SK-N-SH (cell line): ENCODE data around the gene TXNDC2. TPM values are rescaled to one million over a fixed set of nuclear protein-coding genes. Genes with fewer than 3 reads are reported as not detected.

ENCODE experiments used
- CTCF ChIA-PET: fragments of 300-600, 350-600 bp; formaldehyde crosslinking; extraction: SDS; loops from one replicate; lab custom pipeline; 2021; lab: Yijun Ruan, JAX
- POLR2A ChIA-PET: fragments of 350-600 bp; sonication (Branson Sonifier 250); formaldehyde crosslinking; extraction: SDS; loops from one replicate; lab custom pipeline; 2020; ENCODE audit warnings: antibody characterized with exemption, inconsistent platforms; lab: Yijun Ruan, JAX
- DNase-seq: peaks from one replicate; pipeline ENCODE4 v3.0.0; 2012
- H2AFZ ChIP-seq: fragments of 200-600 bp; sonication (generic); 2 replicates; pipeline ENCODE4 v1.8.1; 2016; ENCODE audit warnings: antibody characterized with exemption, mild to moderate bottlenecking, low read depth
- H3F3A ChIP-seq: fragments of 200-600 bp; sonication (generic); replicated peaks from 2 replicates; pipeline ENCODE3; 2016; ENCODE audit warnings: antibody characterized with exemption, mild to moderate bottlenecking; ENCODE audit not compliant: insufficient read depth
- H3K27ac ChIP-seq, 2 experiments: fragments of 200-500 bp in 1 of 2; fragments of 200-600 bp in 1 of 2; sonication (Bioruptor generic) in 1 of 2; sonication (generic), shearing (Covaris generic) in 1 of 2; 2 replicates each; pipeline versions ENCODE4 v1.5.1 to v1.6.1; 2014 to 2016; ENCODE audit warnings: low read depth in 2 of 2, inconsistent platforms in 1 of 2, low read length in 1 of 2, mild to moderate bottlenecking in 1 of 2, mixed read lengths in 1 of 2
- H3K27me3 ChIP-seq: fragments of 200-600 bp; sonication (generic), shearing (Covaris generic); 2 replicates; pipeline ENCODE4 v1.6.1; 2016; ENCODE audit warnings: mixed run types; ENCODE audit not compliant: insufficient read depth
- H3K36me3 ChIP-seq, 2 experiments: fragments of 200-500 bp in 1 of 2; fragments of 200-600 bp in 1 of 2; sonication (Bioruptor generic) in 1 of 2; sonication (generic) in 1 of 2; replicated peaks in 1 of 2; 2 replicates each; pipeline versions ENCODE3 to v1.5.1; 2014 to 2016; ENCODE audit warnings: low read length in 1 of 2, mild to moderate bottlenecking in 1 of 2; ENCODE audit not compliant: insufficient read depth in 2 of 2, control insufficient read depth in 1 of 2
- H3K4me1 ChIP-seq, 2 experiments: fragments of 200-500 bp in 1 of 2; fragments of 200-600 bp in 1 of 2; sonication (Bioruptor generic) in 1 of 2; sonication (generic), shearing (Covaris generic) in 1 of 2; 2 replicates each; pipeline versions ENCODE4 v1.5.1 to v1.6.1; 2014 to 2016; ENCODE audit warnings: low read depth in 1 of 2, low read length in 1 of 2, mixed run types in 1 of 2; ENCODE audit not compliant: insufficient read depth in 2 of 2, control insufficient read depth in 1 of 2
- H3K4me2 ChIP-seq: fragments of 200-600 bp; sonication (generic), shearing (Covaris generic); 2 replicates; pipeline ENCODE4 v1.6.1; 2017; ENCODE audit warnings: mixed run types
- H3K4me3 ChIP-seq, 2 experiments: fragments of 200-500 bp in 1 of 2; fragments of 200-600 bp in 1 of 2; sonication (Bioruptor generic) in 1 of 2; sonication (generic), shearing (Covaris generic) in 1 of 2; 2 replicates each; pipeline versions ENCODE4 v1.5.1 to v1.8.1; 2014 to 2016; ENCODE audit warnings: low read depth in 2 of 2, inconsistent platforms in 1 of 2, low read length in 1 of 2, mild to moderate bottlenecking in 1 of 2, mixed read lengths in 1 of 2, moderate library complexity in 1 of 2
- H3K79me2 ChIP-seq: fragments of 200-600 bp; sonication (generic); 2 replicates; pipeline ENCODE4 v1.8.1; 2017; ENCODE audit warnings: mild to moderate bottlenecking; ENCODE audit not compliant: insufficient read depth
- H3K9ac ChIP-seq: fragments of 200-600 bp; sonication (generic); 2 replicates; pipeline ENCODE4 v1.6.1; 2017; ENCODE audit warnings: mixed run types
- H3K9me2 ChIP-seq: fragments of 200-600 bp; sonication (generic); 2 replicates; pipeline ENCODE4 v1.6.1; 2017; ENCODE audit warnings: mixed run types
- H3K9me3 ChIP-seq: fragments of 200-600 bp; sonication (generic); 2 replicates; pipeline ENCODE4 v1.6.1; 2017; ENCODE audit warnings: mixed run types, mild to moderate bottlenecking, moderate library complexity
- H4K20me1 ChIP-seq: fragments of 200-600 bp; sonication (generic); 2 replicates; pipeline ENCODE4 v1.6.1; 2017; ENCODE audit warnings: mild to moderate bottlenecking, mixed run types; ENCODE audit not compliant: insufficient read depth
- EP300 ChIP-seq, 2 experiments: IDR thresholded peaks; 2 replicates each; pipeline versions ENCODE4 v1.4.0 to v1.6.1; 2012; ENCODE audit warnings: borderline replicate concordance in 1 of 2, low read depth in 1 of 2, low read length in 1 of 2
- FOSL2 ChIP-seq: IDR thresholded peaks from 2 replicates; pipeline ENCODE4 v1.4.0; 2012; ENCODE audit warnings: low read depth, mild to moderate bottlenecking, moderate library complexity, borderline replicate concordance
- GABPA ChIP-seq: IDR thresholded peaks from 2 replicates; pipeline ENCODE4 v1.4.0; 2012; ENCODE audit warnings: low read depth, mild to moderate bottlenecking
- GATA2 ChIP-seq: sonication (generic); formaldehyde crosslinking; IDR thresholded peaks from 2 replicates; pipeline ENCODE4 v1.5.0; 2020; ENCODE audit warnings: mild to moderate bottlenecking, missing genetic modification reagents
- JUND ChIP-seq: IDR thresholded peaks from 2 replicates; pipeline ENCODE4 v1.4.0; 2012
- RAD21 ChIP-seq: IDR thresholded peaks from 2 replicates; pipeline ENCODE4 v1.6.1; 2012; ENCODE audit warnings: mild to moderate bottlenecking, low read length
- TAF1 ChIP-seq: IDR thresholded peaks from 2 replicates; pipeline ENCODE4 v1.6.1; 2012; ENCODE audit warnings: low read depth, mild to moderate bottlenecking, low read length, moderate library complexity, borderline replicate concordance
- WGBS: methylation state at CpG from one replicate; pipeline ENCODE4 v1.1.6; 2017; ENCODE audit warnings: low lambda C conversion rate; 5-methylcytosine and 5-hydroxymethylcytosine counted together
- polyA plus RNA-seq, 3 experiments: library from polyadenylated mRNA; depleted of rRNA; stranded (reverse); fragments of >200 nt; gene quantifications; 2 replicates each; pipeline ENCODE4 v1.2.3, GENCODE V29; 2012
- TF ChIP-seq, protein P1 (sequence below): IDR thresholded peaks from 2 replicates; pipeline ENCODE4 v1.4.0; 2012; ENCODE audit warnings: low read depth, borderline replicate concordance
- TF ChIP-seq, protein P2 (sequence below): fragments of 150-350 bp; IDR thresholded peaks from 2 replicates; pipeline ENCODE4 v1.6.1; 2016; ENCODE audit warnings: mild to moderate bottlenecking, low read depth, low read length
- TF ChIP-seq, protein P3 (sequence below): fragments of 200-600 bp; sonication (generic); IDR thresholded peaks from 2 replicates; pipeline ENCODE4 v1.6.1; 2017; ENCODE audit warnings: antibody characterized with exemption, mild to moderate bottlenecking, moderate library complexity
- TF ChIP-seq, protein P4 (sequence below): IDR thresholded peaks from 2 replicates; pipeline ENCODE4 v1.4.0; 2012; ENCODE audit warnings: low read depth, borderline replicate concordance

TXNDC2 gene
- polyA plus RNA-seq, 1 of the 3 experiments (the other 2 are of a cell fraction): 0.07 TPM

DNA sequence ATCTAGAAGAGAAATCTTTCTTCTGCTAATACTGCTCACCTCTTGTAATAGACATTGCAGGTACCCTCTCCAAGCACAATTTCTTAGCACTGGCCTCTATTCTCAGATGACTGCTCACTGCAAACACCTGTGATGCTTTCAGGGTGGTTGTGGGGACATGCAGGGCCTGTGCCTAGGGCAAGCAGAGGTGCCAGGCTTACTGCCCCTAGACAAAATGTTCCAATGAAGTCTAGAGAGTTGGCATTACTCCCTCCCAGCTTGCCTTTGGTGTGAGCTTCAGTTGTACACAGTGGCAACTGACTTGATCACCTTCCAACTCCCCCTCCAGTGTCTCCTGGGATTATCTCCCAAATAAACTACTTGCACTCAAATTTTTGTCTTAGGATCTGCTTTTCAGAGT is 12.9 kb upstream of the TXNDC2 start:
- Histone ChIP-seq H3K4me2 (no peak overlapping the region), H3K4me1 (peaks cover 20 to 35% of the 10 kb centered on the region in 2 experiments), H3K4me3 (no peak overlapping the region), H3K27me3 (no peaks in the 10 kb centered on the region), H4K20me1 (no peaks in the 10 kb centered on the region)
- POLR2A ChIA-PET: no interaction called here
- TF ChIP-seq, protein P1, sequence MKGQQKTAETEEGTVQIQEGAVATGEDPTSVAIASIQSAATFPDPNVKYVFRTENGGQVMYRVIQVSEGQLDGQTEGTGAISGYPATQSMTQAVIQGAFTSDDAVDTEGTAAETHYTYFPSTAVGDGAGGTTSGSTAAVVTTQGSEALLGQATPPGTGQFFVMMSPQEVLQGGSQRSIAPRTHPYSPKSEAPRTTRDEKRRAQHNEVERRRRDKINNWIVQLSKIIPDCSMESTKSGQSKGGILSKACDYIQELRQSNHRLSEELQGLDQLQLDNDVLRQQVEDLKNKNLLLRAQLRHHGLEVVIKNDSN: no peak
- TF ChIP-seq, protein P2, sequence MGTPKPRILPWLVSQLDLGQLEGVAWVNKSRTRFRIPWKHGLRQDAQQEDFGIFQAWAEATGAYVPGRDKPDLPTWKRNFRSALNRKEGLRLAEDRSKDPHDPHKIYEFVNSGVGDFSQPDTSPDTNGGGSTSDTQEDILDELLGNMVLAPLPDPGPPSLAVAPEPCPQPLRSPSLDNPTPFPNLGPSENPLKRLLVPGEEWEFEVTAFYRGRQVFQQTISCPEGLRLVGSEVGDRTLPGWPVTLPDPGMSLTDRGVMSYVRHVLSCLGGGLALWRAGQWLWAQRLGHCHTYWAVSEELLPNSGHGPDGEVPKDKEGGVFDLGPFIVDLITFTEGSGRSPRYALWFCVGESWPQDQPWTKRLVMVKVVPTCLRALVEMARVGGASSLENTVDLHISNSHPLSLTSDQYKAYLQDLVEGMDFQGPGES: no peak
- TF ChIP-seq GATA2 (CRISPR knock-in tag): no peak
- TF ChIP-seq, all 33 proteins: peak for 0
- Histone ChIP-seq H3K9ac (no peak overlapping the region), H3K9me2 (no peaks in the 10 kb centered on the region), H3K9me3 (no peaks in the 10 kb centered on the region), H3K36me3 (no peaks in the 10 kb centered on the region), H3F3A (peaks cover 34% of the 10 kb centered on the region), H3K79me2 (no peaks in the 10 kb centered on the region), H3K27ac (no peak overlapping the region), H2AFZ (no peak overlapping the region)
- DNase-seq: no peak
- CTCF ChIA-PET: no interaction called here

DNA sequence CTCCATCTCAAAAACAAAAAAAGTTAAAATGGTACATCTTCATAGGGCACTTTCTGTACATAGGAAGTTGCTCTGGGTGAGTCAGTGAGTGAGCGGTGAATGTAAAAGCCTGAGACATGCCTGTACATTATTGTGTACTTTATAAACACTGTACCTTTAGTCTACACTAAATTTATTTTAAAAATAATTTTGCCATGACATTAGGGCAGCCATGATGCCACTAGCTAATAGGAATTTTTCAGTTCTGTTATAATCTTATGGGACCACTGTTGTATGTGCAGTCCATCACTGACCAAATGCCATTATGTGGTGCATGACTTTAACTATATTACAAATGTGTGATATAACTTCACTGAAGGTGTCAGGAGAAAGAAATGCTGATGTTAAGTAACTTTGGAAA is 11.0 kb upstream of the TXNDC2 start:
- no peaks in the 10 kb centered on the region for H3K9me3 ChIP-seq
- TF ChIP-seq GATA2 (CRISPR knock-in tag): no peak
- peak; percentile 21; the same call in 1 of the 2 replicates for TF ChIP-seq FOSL2
- no peak overlapping the region for H3K9ac ChIP-seq
- H3K79me2 ChIP-seq: no peaks in the 10 kb centered on the region
- no peak overlapping the region for H3K27ac ChIP-seq
- H3K36me3 ChIP-seq: no peaks in the 10 kb centered on the region
- no peak overlapping the region for H3K4me3 ChIP-seq
- H3K27me3 ChIP-seq: no peaks in the 10 kb centered on the region
- ChIA-PET CTCF (no interaction called here), POLR2A (no interaction called here)
- no peak overlapping the region for H2AFZ ChIP-seq
- no peaks in the 10 kb centered on the region for H4K20me1 ChIP-seq
- no peak for DNase-seq
- 85% methylated on average over 1 of the region's 1 CpG for WGBS
- H3F3A ChIP-seq: peaks cover 25% of the 10 kb centered on the region
- no peaks in the 10 kb centered on the region for H3K9me2 ChIP-seq
- H3K4me2 ChIP-seq: no peak overlapping the region
- peaks cover 11 to 21% of the 10 kb centered on the region in 2 experiments for H3K4me1 ChIP-seq

DNA sequence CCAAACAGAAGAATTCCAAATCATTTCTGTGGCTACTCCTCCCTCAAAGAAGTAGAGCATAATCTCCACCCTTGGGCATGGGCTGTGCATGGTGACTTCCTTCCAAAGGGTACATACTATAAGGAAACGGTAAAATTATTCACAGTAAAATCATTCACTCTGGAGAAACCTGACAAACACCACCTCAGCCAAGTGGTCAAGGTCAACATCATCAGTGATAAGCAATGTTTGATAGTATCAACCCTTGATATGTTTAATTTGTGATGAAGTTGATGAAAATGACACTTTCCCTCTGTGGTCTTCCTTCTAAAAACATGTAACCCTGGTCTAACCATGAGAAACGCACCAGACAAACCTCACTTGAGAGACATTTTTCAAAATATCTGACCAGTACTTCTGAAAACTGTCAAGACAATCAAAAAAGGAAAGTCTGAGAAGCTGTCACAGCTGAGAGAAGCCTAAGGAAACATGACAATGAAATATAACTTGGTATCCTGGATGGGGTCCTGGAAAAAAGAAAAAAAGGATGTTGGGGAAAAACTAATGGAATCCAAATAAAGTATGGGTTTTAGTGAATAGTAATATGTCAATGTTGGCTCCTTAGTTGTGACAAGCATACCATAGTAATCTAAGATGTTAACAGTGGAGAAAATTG is 9.4 kb upstream of the TXNDC2 start:
- no peak for DNase-seq
- Histone ChIP-seq H4K20me1 (no peaks in the 10 kb centered on the region), H3K4me1 (peaks cover 0 to 7% of the 10 kb centered on the region in 2 experiments; a peak in 3 of 4 replicates), H3K9me3 (no peaks in the 10 kb centered on the region), H3K4me3 (peak overlapping the region in 1 of 2 experiments; percentile 50; a peak in 2 of 4 replicates), H3K9me2 (no peaks in the 10 kb centered on the region), H3K36me3 (no peaks in the 10 kb centered on the region), H3K27ac (peak overlapping the region; percentile 58 to 90; a peak in 3 of 4 replicates), H2AFZ (peak overlapping the region; percentile 93), H3F3A (peaks cover 20% of the 10 kb centered on the region), H3K79me2 (no peaks in the 10 kb centered on the region), H3K4me2 (peak overlapping the region; percentile 67), H3K27me3 (no peaks in the 10 kb centered on the region), H3K9ac (peak overlapping the region; percentile 75; the same call in 1 of the 2 replicates)
- ChIA-PET POLR2A (no interaction called here), CTCF (no interaction called here)
- 94% methylated on average over 2 of the region's 2 CpGs for WGBS
- no peak for TF ChIP-seq GABPA
- TF ChIP-seq FOSL2: no peak
- TF ChIP-seq, protein P3, sequence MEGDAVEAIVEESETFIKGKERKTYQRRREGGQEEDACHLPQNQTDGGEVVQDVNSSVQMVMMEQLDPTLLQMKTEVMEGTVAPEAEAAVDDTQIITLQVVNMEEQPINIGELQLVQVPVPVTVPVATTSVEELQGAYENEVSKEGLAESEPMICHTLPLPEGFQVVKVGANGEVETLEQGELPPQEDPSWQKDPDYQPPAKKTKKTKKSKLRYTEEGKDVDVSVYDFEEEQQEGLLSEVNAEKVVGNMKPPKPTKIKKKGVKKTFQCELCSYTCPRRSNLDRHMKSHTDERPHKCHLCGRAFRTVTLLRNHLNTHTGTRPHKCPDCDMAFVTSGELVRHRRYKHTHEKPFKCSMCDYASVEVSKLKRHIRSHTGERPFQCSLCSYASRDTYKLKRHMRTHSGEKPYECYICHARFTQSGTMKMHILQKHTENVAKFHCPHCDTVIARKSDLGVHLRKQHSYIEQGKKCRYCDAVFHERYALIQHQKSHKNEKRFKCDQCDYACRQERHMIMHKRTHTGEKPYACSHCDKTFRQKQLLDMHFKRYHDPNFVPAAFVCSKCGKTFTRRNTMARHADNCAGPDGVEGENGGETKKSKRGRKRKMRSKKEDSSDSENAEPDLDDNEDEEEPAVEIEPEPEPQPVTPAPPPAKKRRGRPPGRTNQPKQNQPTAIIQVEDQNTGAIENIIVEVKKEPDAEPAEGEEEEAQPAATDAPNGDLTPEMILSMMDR: no peak
- TF ChIP-seq GATA2 (CRISPR knock-in tag): no peak
- no peak for TF ChIP-seq JUND
- TF ChIP-seq RAD21: no peak
- TF ChIP-seq, protein P4, sequence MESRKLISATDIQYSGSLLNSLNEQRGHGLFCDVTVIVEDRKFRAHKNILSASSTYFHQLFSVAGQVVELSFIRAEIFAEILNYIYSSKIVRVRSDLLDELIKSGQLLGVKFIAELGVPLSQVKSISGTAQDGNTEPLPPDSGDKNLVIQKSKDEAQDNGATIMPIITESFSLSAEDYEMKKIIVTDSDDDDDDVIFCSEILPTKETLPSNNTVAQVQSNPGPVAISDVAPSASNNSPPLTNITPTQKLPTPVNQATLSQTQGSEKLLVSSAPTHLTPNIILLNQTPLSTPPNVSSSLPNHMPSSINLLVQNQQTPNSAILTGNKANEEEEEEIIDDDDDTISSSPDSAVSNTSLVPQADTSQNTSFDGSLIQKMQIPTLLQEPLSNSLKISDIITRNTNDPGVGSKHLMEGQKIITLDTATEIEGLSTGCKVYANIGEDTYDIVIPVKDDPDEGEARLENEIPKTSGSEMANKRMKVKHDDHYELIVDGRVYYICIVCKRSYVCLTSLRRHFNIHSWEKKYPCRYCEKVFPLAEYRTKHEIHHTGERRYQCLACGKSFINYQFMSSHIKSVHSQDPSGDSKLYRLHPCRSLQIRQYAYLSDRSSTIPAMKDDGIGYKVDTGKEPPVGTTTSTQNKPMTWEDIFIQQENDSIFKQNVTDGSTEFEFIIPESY: no peak
- no peak for TF ChIP-seq TAF1
- TF ChIP-seq EP300 (IDR thresholded peaks at IDR 0.05; ENCODE audit: borderline replicate concordance in 1 of 2, low read depth in 1 of 2, low read length in 1 of 2): no peak
